B cell (primary cell): ENCODE results near the gene NELFA. TPM values are rescaled to one million over a fixed set of nuclear protein-coding genes. Genes with fewer than 3 reads are reported as not detected.

Experiments
- ATAC-seq: fragments of 200-7000 bp; cut with Tn5 transposase; one replicate; pipeline ENCODE4 v1.10.0; 2021; ENCODE audit warnings: low read depth, mild to moderate bottlenecking, moderate number of reproducible peaks, moderate library complexity
- CTCF ChIA-PET: fragments of 350-600 bp; sonication (Branson Sonifier 250); formaldehyde crosslinking; loops from one replicate; lab custom pipeline; 2021; ENCODE audit warnings: antibody characterized with exemption, inconsistent platforms; lab: Charles Lee
- POLR2A ChIA-PET: fragments of 350-600 bp; sonication (Branson Sonifier 250); formaldehyde crosslinking; loops from one replicate; lab custom pipeline; 2021; ENCODE audit warnings: antibody characterized with exemption; lab: Charles Lee
- DNase-seq: peaks from one replicate; pipeline ENCODE4 v3.0.0; 2013
- H2AFZ ChIP-seq: 2 replicates; pipeline ENCODE4 v1.6.1; 2012; ENCODE audit warnings: mild to moderate bottlenecking, low read depth, low read length; ENCODE audit not compliant: insufficient read depth, poor library complexity, severe bottlenecking
- H3K27ac ChIP-seq, 2 donors: 1 replicate in 1 of 2; 2 replicates in 1 of 2; pipeline ENCODE4 v1.5.1; 2012 to 2013; ENCODE audit warnings: low read length in 2 of 2, mild to moderate bottlenecking in 2 of 2, moderate library complexity in 1 of 2
- H3K27me3 ChIP-seq, 4 experiments: fragments of 200-600 bp in 1 of 4; sonication (generic) in 1 of 4; replicated peaks in 1 of 4; 1 replicate in 2 of 4; 2 replicates in 2 of 4; pipeline versions ENCODE4 v1.6.1 to v1.7.0; 2013 to 2016; ENCODE audit warnings: low read length in 3 of 4, mild to moderate bottlenecking in 2 of 4, mixed read lengths in 1 of 4, moderate library complexity in 1 of 4; ENCODE audit not compliant: insufficient read depth in 4 of 4, control insufficient read depth in 3 of 4; ENCODE audit errors: control extremely low read depth in 1 of 4
- H3K36me3 ChIP-seq, 2 experiments: replicated peaks in 1 of 2; 1 replicate in 1 of 2; 2 replicates in 1 of 2; pipeline versions ENCODE4 v1.6.1 to v1.7.1; 2013; ENCODE audit warnings: low read length in 1 of 2; ENCODE audit not compliant: insufficient read depth in 2 of 2, control insufficient read depth in 1 of 2; ENCODE audit errors: control extremely low read depth in 1 of 2, extremely low read depth in 1 of 2
- H3K4me1 ChIP-seq, 2 donors: fragments of 200-600 bp in 1 of 2; sonication (generic) in 1 of 2; 1 replicate in 1 of 2; 2 replicates in 1 of 2; pipeline versions ENCODE4 v1.5.1 to v1.6.1; 2013 to 2017; ENCODE audit warnings: low read length in 2 of 2; ENCODE audit not compliant: control insufficient read depth in 2 of 2, insufficient read depth in 2 of 2
- H3K4me2 ChIP-seq: replicated peaks from 2 replicates; pipeline ENCODE3; 2012; ENCODE audit warnings: mild to moderate bottlenecking, low read depth, low read length; ENCODE audit not compliant: poor library complexity, severe bottlenecking
- H3K4me3 ChIP-seq, 5 experiments: fragments of 200-600 bp in 1 of 5; sonication (generic) in 1 of 5; 1 replicate in 3 of 5; 2 replicates in 2 of 5; pipeline versions ENCODE4 v1.5.1 to v1.7.0; 2011 to 2016; ENCODE audit warnings: low read length in 4 of 5, mild to moderate bottlenecking in 4 of 5, low read depth in 2 of 5, control low read depth in 1 of 5, moderate library complexity in 1 of 5; ENCODE audit not compliant: insufficient read depth in 1 of 5; ENCODE audit errors: control extremely low read depth in 1 of 5, extremely low read depth in 1 of 5
- H3K79me2 ChIP-seq: fragments of 200-600 bp; sonication (generic); one replicate; pipeline ENCODE4 v1.6.0; 2016; ENCODE audit warnings: low read length; ENCODE audit not compliant: control insufficient read depth, insufficient read depth
- H3K9ac ChIP-seq: fragments of 200-600 bp; sonication (generic); 2 replicates; pipeline ENCODE4 v1.6.1; 2017; ENCODE audit warnings: mild to moderate bottlenecking, low read length, moderate library complexity
- H3K9me3 ChIP-seq, 3 donors: one replicate each; pipeline versions ENCODE4 v1.6.1 to v1.7.1; 2013; ENCODE audit warnings: low read length in 2 of 3; ENCODE audit not compliant: control insufficient read depth in 2 of 3, insufficient read depth in 1 of 3; ENCODE audit errors: control extremely low read depth in 1 of 3
- H4K20me1 ChIP-seq: 2 replicates; pipeline ENCODE4 v1.6.0; 2012; ENCODE audit warnings: mild to moderate bottlenecking, low read length; ENCODE audit not compliant: insufficient read depth, control insufficient read depth, poor library complexity, severe bottlenecking
- H3K27ac Mint-ChIP-seq: one replicate; pipeline ENCODE4 v1.8.0; 2021; ENCODE audit warnings: mixed read lengths
- H3K27me3 Mint-ChIP-seq: one replicate; pipeline ENCODE4 v1.8.0; 2021; ENCODE audit warnings: mixed read lengths
- H3K4me1 Mint-ChIP-seq: one replicate; pipeline ENCODE4 v1.8.0; 2021; ENCODE audit warnings: mixed read lengths
- H3K4me3 Mint-ChIP-seq: one replicate; pipeline ENCODE4 v1.8.0; 2021; ENCODE audit warnings: mixed read lengths
- H3K9me3 Mint-ChIP-seq: one replicate; pipeline ENCODE4 v1.8.0; 2022; ENCODE audit warnings: mixed read lengths; ENCODE audit not compliant: insufficient read depth
- CTCF ChIP-seq: fragments of 200-600 bp; IDR thresholded peaks from one replicate; pipeline ENCODE4 v1.8.0; 2022; ENCODE audit warnings: antibody characterized with exemption, mild to moderate bottlenecking
- EZH2 ChIP-seq: IDR thresholded peaks from 2 replicates; pipeline ENCODE4 v1.6.1; 2012; ENCODE audit warnings: borderline replicate concordance, low read depth, mild to moderate bottlenecking, moderate library complexity, low read length; ENCODE audit not compliant: insufficient read depth, poor library complexity, severe bottlenecking
- WGBS: methylation state at CpG from one replicate; pipeline ENCODE4 v1.1.5; 2013; ENCODE audit warnings: missing lambda C conversion rate; ENCODE audit not compliant: insufficient coverage; 5-methylcytosine and 5-hydroxymethylcytosine counted together
- intact Hi-C: fragments of 100-400 bp; cut with micrococcal nuclease; formaldehyde crosslinking; loops from one replicate; pipeline ENCODE4 v1.10.0; 2022
- polyA plus RNA-seq: library from polyadenylated mRNA; depleted of rRNA; stranded (reverse); fragments of >200 nt; gene quantifications from 2 replicates; pipeline ENCODE4 v1.2.3, GENCODE V29; 2012
- total RNA-seq, 2 donors: library from RNA; stranded (reverse); fragments of 120-200 nt in 1 of 2; gene quantifications; 1 replicate in 1 of 2; 2 replicates in 1 of 2; pipeline versions ENCODE4 v1.2.3 to v1.2.4, GENCODE V29; 2013 to 2022

The NELFA gene
- total and polyA plus RNA-seq, 2 donors (not counting 1 experiment from before 2014, with no cell fraction given) = 42.8 to 60.7 TPM

GRCh38 chr4:2057382-2058065, 48.8 kb upstream of the NELFA start:
- CTCF ChIA-PET = interaction anchor here (0.6 kb wide), 1 partner anchor 1725 kb away, joined by 3 read pairs; no protein-coding TSS in a partner anchor
- no peak overlapping the region for H3K27ac Mint-ChIP-seq
- no peak overlapping the region for H2AFZ ChIP-seq
- 71% methylated on average over 22 of the region's 26 CpGs for WGBS
- TF ChIP-seq CTCF (no peak), EZH2 (no peak)
- no peaks in the 10 kb centered on the region for H3K9me3 Mint-ChIP-seq
- ATAC-seq (no peak), DNase-seq (no peak)
- H3K36me3 ChIP-seq = no peaks in the 10 kb centered on the region
- intact Hi-C loops = no loop called here
- H3K79me2 ChIP-seq = no peaks in the 10 kb centered on the region
- no peak overlapping the region for H3K4me2 ChIP-seq
- no peaks in the 10 kb centered on the region for H3K9me3 ChIP-seq
- no peak overlapping the region for H3K9ac ChIP-seq
- H3K27ac ChIP-seq = no peak overlapping the region
- H3K27me3 Mint-ChIP-seq = peaks cover 26% of the 10 kb centered on the region
- H3K4me1 Mint-ChIP-seq = peaks cover 3% of the 10 kb centered on the region
- H4K20me1 ChIP-seq = no peaks in the 10 kb centered on the region
- peak overlapping the region; percentile 82 for H3K4me3 Mint-ChIP-seq
- H3K4me1 ChIP-seq = peaks cover 3 to 4% of the 10 kb centered on the region in 2 donors
- no peak overlapping the region for H3K4me3 ChIP-seq
- peaks cover 0 to 29% (median 7%) of the 10 kb centered on the region in 4 experiments for H3K27me3 ChIP-seq
- POLR2A ChIA-PET = no interaction called here

DNA sequence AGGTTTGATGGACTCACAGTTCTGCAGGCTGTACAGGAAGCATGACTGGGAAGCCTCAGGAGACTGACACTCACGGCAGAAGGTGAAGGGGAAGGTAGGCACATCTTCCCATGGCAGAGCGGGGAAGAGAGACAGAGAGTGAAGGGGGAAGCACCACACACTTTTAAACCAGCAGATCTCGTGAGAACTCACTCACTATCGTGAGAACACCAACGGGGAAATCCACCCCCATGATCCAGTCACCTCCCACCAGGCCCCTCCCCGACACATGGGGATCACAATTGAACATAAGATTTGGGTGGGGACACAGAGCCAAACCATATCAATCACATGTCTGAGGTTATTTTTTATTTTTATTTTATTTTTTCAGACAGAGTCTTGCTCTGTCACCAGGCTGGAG, 45.4 kb upstream of the NELFA start:
- 80% methylated on average over 1 of the region's 6 CpGs for WGBS
- Histone ChIP-seq H3K36me3 (no peaks in the 10 kb centered on the region), H4K20me1 (no peaks in the 10 kb centered on the region), H3K9ac (no peak overlapping the region), H3K27me3 (peaks cover 0 to 29% (median 7%) of the 10 kb centered on the region in 4 experiments), H3K27ac (no peak overlapping the region), H3K9me3 (no peaks in the 10 kb centered on the region), H3K4me1 (peaks cover 3 to 4% of the 10 kb centered on the region in 2 donors), H3K4me2 (no peak overlapping the region), H3K4me3 (no peak overlapping the region), H3K79me2 (no peaks in the 10 kb centered on the region), H2AFZ (no peak overlapping the region)
- no peak for ATAC-seq
- Mint-ChIP-seq H3K4me3 (no peak overlapping the region), H3K9me3 (no peaks in the 10 kb centered on the region), H3K4me1 (peaks cover 3% of the 10 kb centered on the region), H3K27ac (no peak overlapping the region), H3K27me3 (peaks cover 48% of the 10 kb centered on the region)
- DNase-seq = no peak
- TF ChIP-seq EZH2 (no peak), CTCF (no peak)
- ChIA-PET CTCF (no interaction called here), POLR2A (no interaction called here)
- intact Hi-C loops = no loop called here
